ENCODE measurements around the gene APOC3. TPM values are rescaled to one million over a fixed set of nuclear protein-coding genes. Genes with fewer than 3 reads are reported as not detected.
A peak's percentile ranks its signal among the peaks of the same experiment; 100 is the strongest.

APOC3 gene
- total and polyA plus RNA-seq, 9 of the 15 experiments (the other 6 are each of a cell fraction or from before 2014, with no cell fraction given): 1.1 TPM; not detected in 8

DNA sequence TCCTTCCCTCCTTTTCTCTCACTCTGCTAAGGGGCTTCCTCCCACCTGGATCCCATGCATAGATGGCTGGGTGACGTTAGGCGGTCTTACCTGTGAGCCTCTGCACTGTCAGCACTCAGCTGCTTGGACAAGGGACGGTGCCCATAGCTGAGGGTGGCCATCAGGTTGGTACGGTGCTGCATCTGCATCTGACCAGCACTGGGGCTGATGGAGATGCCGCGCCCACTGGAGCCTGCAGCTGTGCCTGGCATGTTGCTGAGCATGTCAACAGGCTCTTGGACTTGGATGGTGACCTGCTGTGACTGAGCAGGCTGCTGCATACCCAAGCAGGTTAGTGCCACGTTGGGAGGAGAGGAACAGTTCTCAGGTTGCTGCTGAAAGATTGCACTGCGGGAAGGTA, 29.5 kb downstream of the APOC3 start (continued):
- TF ChIP-seq NUFIP1 (IDR thresholded peaks at IDR 0.05; ENCODE audit: partially characterized antibody) (no peak), ZNF445 (CRISPR knock-in tag; IDR thresholded peaks at IDR 0.05; ENCODE audit: low read depth) (no peak), SMARCA4 (IDR thresholded peaks at IDR 0.05) (no peak)

GRCh38 chr11:116860303-116860702, 30.6 kb downstream of the APOC3 start:
- 23% methylated on average over 6 of the region's 6 CpGs for WGBS (ENCODE audit: insufficient coverage, low coverage, missing lambda C conversion rate)
- Histone ChIP-seq H3K9me3 (replicated peaks; ENCODE audit: control insufficient read depth, insufficient read depth, low read depth, low read length) (no peaks in the 10 kb centered on the region), H3K9ac (ENCODE audit: insufficient read depth in 1 of 2, low read depth in 2 of 2, low read length in 2 of 2) (no peak overlapping the region), H3K4me1 (replicated peaks in 1 of 2; ENCODE audit: control insufficient read depth in 2 of 2, insufficient read depth in 2 of 2, low read length in 2 of 2) (peaks cover 5 to 12% of the 10 kb centered on the region in 2 experiments; a peak in 4 of 5 replicates), H3K4me3 (no peak overlapping the region), H3K4me2 (ENCODE audit: insufficient read depth, low read length) (peak overlapping the region; percentile 4; the same call in 1 of the 2 replicates), H4K20me1 (replicated peaks; ENCODE audit: control insufficient read depth, insufficient read depth, low read length) (no peaks in the 10 kb centered on the region), H3K36me3 (ENCODE audit: control insufficient read depth, insufficient read depth, low read length) (peaks cover 70% of the 10 kb centered on the region), H2AFZ (ENCODE audit: low read depth, low read length) (no peak overlapping the region), H3K9me1 (ENCODE audit: control insufficient read depth, insufficient read depth, low read length) (no peaks in the 10 kb centered on the region), H3K27ac (ENCODE audit: extremely low read depth, low read depth, low read length) (no peak overlapping the region), H3K79me2 (ENCODE audit: control insufficient read depth, insufficient read depth, low read length) (no peaks in the 10 kb centered on the region), H3K27me3 (ENCODE audit: control insufficient read depth in 2 of 2, insufficient read depth in 2 of 2, low read length in 2 of 2) (no peaks in the 10 kb centered on the region)
- ATAC-seq: peak; percentile 88
- in situ Hi-C loops (cut with MboI): no loop called here
- FAIRE-seq: no peak
- no TSS peak for BruUV-seq (replicated peaks)
- ChIA-PET POLR2A (interaction anchor here (0.6 to 1.5 kb wide), 3 partner anchors 12 to 83 kb away, joined by 3 to 4 read pairs (median 3); no protein-coding TSS in a partner anchor), CTCF (ENCODE audit: low intra/inter-chr PET ratio) (no interaction called here)
- DNase-seq (ENCODE audit: extremely low read depth in 1 of 4, low spot score in 3 of 4): peak; percentile 38 to 50 (median 44)
- intact Hi-C loops (cut with micrococcal nuclease): no loop called here
- TF ChIP-seq EWSR1 (IDR thresholded peaks at IDR 0.05; ENCODE audit: borderline replicate concordance, low read depth, partially characterized antibody) (no peak), MNT (conservative IDR thresholded peaks at IDR 0.05) (peak; percentile 49 to 61; a peak in 3 of 4 replicates), L3MBTL2 (IDR thresholded peaks at IDR 0.05) (peak; percentile 45; the same call in 1 of the 2 replicates), SRSF9 (IDR thresholded peaks at IDR 0.05; ENCODE audit: borderline replicate concordance, low read depth, low read length) (no peak), FOSL1 (tag; conservative IDR thresholded peaks at IDR 0.05) (peak; percentile 34; the same call in 1 of the 2 replicates), CEBPB (tag; IDR thresholded peaks at IDR 0.05) (0 out of 2 replicates have a peak, but pooled peaks have one; percentile 24), ZFX (CRISPR knock-in tag; IDR thresholded peaks at IDR 0.05) (no peak), CCAR2 (IDR thresholded peaks at IDR 0.05; ENCODE audit: low read depth, low read length) (no peak), ZNF165 (CRISPR knock-in tag; IDR thresholded peaks at IDR 0.05; ENCODE audit: borderline replicate concordance) (no peak), JUND (IDR thresholded peaks at IDR 0.05; ENCODE audit: borderline replicate concordance, low read depth, low read length) (0 out of 2 replicates have a peak, but pooled peaks have one; percentile 2), JUND (tag; IDR thresholded peaks at IDR 0.05; ENCODE audit: borderline replicate concordance, low read depth, low read length) (no peak; the same call in 2 of the 3 replicates), IRF2 (CRISPR knock-in tag; IDR thresholded peaks at IDR 0.05) (no peak), HDAC8 (tag; IDR thresholded peaks at IDR 0.05) (no peak), MYC (IDR thresholded peaks at IDR 0.05; ENCODE audit: low read depth, low read length) (peak; percentile 64), MYC (CRISPR knock-in tag; IDR thresholded peaks at IDR 0.05; ENCODE audit: borderline replicate concordance, low read depth) (no peak), EGR1 (conservative IDR thresholded peaks at IDR 0.05) (peak; percentile 59)

All from K562 (cell line).